CD1c-positive myeloid dendritic cell (primary cell): ENCODE measurements around the gene CELF4.
"Not testable (repeated sequence)": the region's sequence is repeated elsewhere in the genome, so short reads cannot be mapped to it uniquely, and the experiment has no call there.

ENCODE experiments used
- DNase-seq: peaks from one replicate; pipeline ENCODE4 v3.0.0-alpha.2; 2016; ENCODE audit errors: extremely low spot score

CELF4 gene

GRCh38 chr18:37467002-37467662 lies 98.5 kb downstream of the CELF4 start:
- DNase-seq, result no peak

- DNase-seq, result no peak
These were observed 99.6 kb downstream of the CELF4 start for GRCh38 chr18:37465958-37466357.

- DNase-seq, result no peak
These were observed 101.3 kb downstream of the CELF4 start for GRCh38 chr18:37464257-37464656.

GRCh38 chr18:37461329-37461728 lies 104.3 kb downstream of the CELF4 start:
- not testable (repeated sequence) for DNase-seq

- no peak for DNase-seq
These were observed 105.0 kb downstream of the CELF4 start for GRCh38 chr18:37460604-37461003.

GRCh38 chr18:37458697-37459096 lies 106.9 kb downstream of the CELF4 start:
- DNase-seq, result no peak

- DNase-seq, result no peak
These were observed 107.8 kb downstream of the CELF4 start for GRCh38 chr18:37457753-37458152.

- no peak for DNase-seq
These were observed 108.3 kb downstream of the CELF4 start for GRCh38 chr18:37457341-37457740.

GRCh38 chr18:37456873-37457272 lies 108.7 kb downstream of the CELF4 start:
- no peak for DNase-seq

GRCh38 chr18:37456395-37456794 lies 109.2 kb downstream of the CELF4 start:
- no peak for DNase-seq

GRCh38 chr18:37453752-37454151 lies 111.8 kb downstream of the CELF4 start:
- DNase-seq, result no peak

- DNase-seq, result no peak
These were observed 112.8 kb downstream of the CELF4 start for GRCh38 chr18:37452682-37453385.

GRCh38 chr18:37452015-37452414 lies 113.6 kb downstream of the CELF4 start:
- DNase-seq, result no peak

- no peak for DNase-seq
These were observed 114.3 kb downstream of the CELF4 start for GRCh38 chr18:37451239-37451825.

GRCh38 chr18:37450434-37451132 lies 115.0 kb downstream of the CELF4 start:
- no peak for DNase-seq

GRCh38 chr18:37449618-37450017 lies 116.0 kb downstream of the CELF4 start:
- DNase-seq, result no peak

GRCh38 chr18:37448946-37449345 lies 116.7 kb downstream of the CELF4 start:
- DNase-seq, result no peak

- DNase-seq, result no peak
These were observed 117.4 kb downstream of the CELF4 start for GRCh38 chr18:37447962-37448888.

GRCh38 chr18:37445836-37446235 lies 119.8 kb downstream of the CELF4 start:
- no peak for DNase-seq

GRCh38 chr18:37445368-37445767 lies 120.2 kb downstream of the CELF4 start:
- DNase-seq, result no peak

- DNase-seq, result no peak
These were observed 122.1 kb downstream of the CELF4 start for GRCh38 chr18:37443325-37444055.
